K562 (cell line): ENCODE results near the gene COL13A1. TPM values are rescaled to one million over a fixed set of nuclear protein-coding genes. Genes with fewer than 3 reads are reported as not detected.

Experiments used
- ATAC-seq: fragments of 200-7000 bp; cut with Tn5 transposase; 3 replicates; pipeline ENCODE4 v1.9.1; 2020; ENCODE audit warnings: moderate library complexity
- BruUV-seq: library from RNA; stranded (reverse); fragments of 400-500 nt; replicated peaks from 2 replicates; lab custom pipeline; 2021; lab: Mats Ljungman, UMichigan
- CTCF ChIA-PET: fragments of 300-600 bp; formaldehyde crosslinking; extraction: SDS; loops from one replicate; lab custom pipeline; 2021; ENCODE audit warnings: low intra/inter-chr PET ratio; lab: Yijun Ruan, JAX
- POLR2A ChIA-PET: fragments of 300-600, 350-650 bp; sonication (Branson Sonifier 250); formaldehyde crosslinking; extraction: SDS; loops from one replicate; lab custom pipeline; 2021; ENCODE audit warnings: antibody characterized with exemption, inconsistent platforms; lab: Yijun Ruan, JAX
- DNase-seq, 4 experiments: peaks; one replicate each; pipeline versions ENCODE4 v3.0.0 to v3.0.0-alpha.2; 2011 to 2018; ENCODE audit warnings: low spot score in 3 of 4, mixed read lengths in 3 of 4; ENCODE audit errors: extremely low read depth in 1 of 4
- FAIRE-seq: peaks from 2 replicates; lab custom pipeline; 2011; peaks lifted over from hg19 to GRCh38; lab: Jason Lieb, UNC
- H2AFZ ChIP-seq: 2 replicates; pipeline ENCODE4 v1.6.0; 2011; ENCODE audit warnings: low read depth, low read length, control low read depth, inconsistent platforms
- H3K27ac ChIP-seq: fragments of 200-600 bp; 3 replicates; pipeline ENCODE4 v1.8.0; 2011; ENCODE audit warnings: low read depth, mild to moderate bottlenecking, control low read depth, inconsistent platforms, low read length, moderate library complexity, mixed read lengths; ENCODE audit errors: extremely low read depth
- H3K27me3 ChIP-seq, 2 experiments: fragments of 300-600 bp in 1 of 2; 2 replicates in 1 of 2; 3 replicates in 1 of 2; pipeline versions ENCODE4 v1.6.0 to v1.8.0; 2011; ENCODE audit warnings: inconsistent platforms in 2 of 2, low read length in 2 of 2, mild to moderate bottlenecking in 1 of 2, mixed read lengths in 1 of 2, moderate library complexity in 1 of 2; ENCODE audit not compliant: control insufficient read depth in 2 of 2, insufficient read depth in 2 of 2
- H3K36me3 ChIP-seq: fragments of 300-600 bp; 3 replicates; pipeline ENCODE4 v1.8.0; 2011; ENCODE audit warnings: mild to moderate bottlenecking, low read length, inconsistent platforms; ENCODE audit not compliant: control insufficient read depth, insufficient read depth
- H3K4me1 ChIP-seq, 2 experiments: fragments of 200-600 bp in 1 of 2; replicated peaks in 1 of 2; 2 replicates in 1 of 2; 3 replicates in 1 of 2; pipeline versions ENCODE4 v1.5.1 to v1.8.0; 2011; ENCODE audit warnings: inconsistent platforms in 2 of 2, low read length in 2 of 2, mild to moderate bottlenecking in 1 of 2, mixed read lengths in 1 of 2, moderate library complexity in 1 of 2; ENCODE audit not compliant: control insufficient read depth in 2 of 2, insufficient read depth in 2 of 2
- H3K4me2 ChIP-seq: 2 replicates; pipeline ENCODE4 v1.6.1; 2011; ENCODE audit warnings: low read length, control low read depth, inconsistent platforms, mixed read lengths; ENCODE audit not compliant: insufficient read depth
- H3K4me3 ChIP-seq: fragments of 200-600 bp; sonication (generic), shearing (Covaris generic); 2 replicates; pipeline ENCODE4 v1.5.1; 2016; ENCODE audit warnings: control low read depth, inconsistent platforms
- H3K79me2 ChIP-seq: fragments of 200-600 bp; 3 replicates; pipeline ENCODE4 v1.8.0; 2011; ENCODE audit warnings: low read length, inconsistent platforms; ENCODE audit not compliant: control insufficient read depth, insufficient read depth
- H3K9ac ChIP-seq, 2 experiments: 2 replicates each; pipeline versions ENCODE4 v1.6.0 to v1.6.1; 2011; ENCODE audit warnings: low read depth in 2 of 2, low read length in 2 of 2, control low read depth in 1 of 2, inconsistent platforms in 1 of 2, mild to moderate bottlenecking in 1 of 2, mixed read lengths in 1 of 2; ENCODE audit not compliant: insufficient read depth in 1 of 2
- H3K9me1 ChIP-seq: one replicate; pipeline ENCODE4 v1.6.0; 2011; ENCODE audit warnings: inconsistent platforms, mild to moderate bottlenecking, low read length, moderate library complexity; ENCODE audit not compliant: control insufficient read depth, insufficient read depth
- H3K9me3 ChIP-seq: replicated peaks from 2 replicates; pipeline ENCODE4 v1.5.1; 2011; ENCODE audit warnings: low read depth, low read length, inconsistent platforms; ENCODE audit not compliant: control insufficient read depth, insufficient read depth
- H4K20me1 ChIP-seq: replicated peaks from 2 replicates; pipeline ENCODE4 v1.6.1; 2011; ENCODE audit warnings: low read length, inconsistent platforms, mixed read lengths; ENCODE audit not compliant: control insufficient read depth, insufficient read depth
- BMI1 ChIP-seq: fragments of 150-350 bp; IDR thresholded peaks from 2 replicates; pipeline ENCODE4 v1.6.1; 2014; ENCODE audit warnings: low read length
- HLTF ChIP-seq: fragments of 450-650 bp; IDR thresholded peaks from 2 replicates; pipeline ENCODE4 v1.6.1; 2016
- ILK ChIP-seq: fragments of 450-650 bp; IDR thresholded peaks from 2 replicates; pipeline ENCODE4 v1.6.1; 2016; ENCODE audit warnings: missing genetic modification characterization, low read depth, mild to moderate bottlenecking, missing compliant biosample characterization, moderate library complexity, borderline replicate concordance
- NFE2 ChIP-seq: IDR thresholded peaks from 2 replicates; pipeline ENCODE4 v1.6.1; 2014; ENCODE audit warnings: antibody characterized with exemption, low read depth
- POLR3G ChIP-seq: IDR thresholded peaks from 2 replicates; pipeline ENCODE4 v1.6.1; 2011; ENCODE audit not compliant: insufficient read length, insufficient replicate concordance; ENCODE audit errors: extremely low read depth
- PTTG1 ChIP-seq: fragments of 450-650 bp; IDR thresholded peaks from 2 replicates; pipeline ENCODE4 v1.6.1; 2016; ENCODE audit warnings: low read depth, mild to moderate bottlenecking, missing genetic modification characterization, missing compliant biosample characterization
- SRSF9 ChIP-seq: fragments of 200-400 bp; formaldehyde crosslinking; IDR thresholded peaks from 2 replicates; pipeline ENCODE4 v1.6.1; 2017; ENCODE audit warnings: low read depth, low read length, borderline replicate concordance
- XRCC5 ChIP-seq: fragments of 200-400 bp; formaldehyde crosslinking; IDR thresholded peaks from 2 replicates; pipeline ENCODE4 v1.6.1; 2017; ENCODE audit warnings: low read depth, mild to moderate bottlenecking, low read length
- ZFP36 ChIP-seq: fragments of 150-350 bp; IDR thresholded peaks from 2 replicates; pipeline ENCODE4 v1.6.1; 2018; ENCODE audit warnings: low read length, low read depth; ENCODE audit not compliant: partially characterized antibody
- ZNF551 ChIP-seq: fragments of 250-450 bp; sonication (Bioruptor Pico); IDR thresholded peaks from 2 replicates; pipeline ENCODE4 v1.5.0; 2021; ENCODE audit warnings: mild to moderate bottlenecking, moderate library complexity
- ZNF644 ChIP-seq: fragments of 200-800 bp; sonication (Bioruptor generic); IDR thresholded peaks from 2 replicates; pipeline ENCODE4 v1.6.1; 2016; ENCODE audit warnings: low read depth, missing genetic modification characterization, missing compliant biosample characterization
- WGBS: fragments of 100-300 bp; shearing (Covaris generic); methylation state at CpG from one replicate; pipeline ENCODE4 v1.1.6; 2016; ENCODE audit warnings: low coverage, mixed read lengths; ENCODE audit not compliant: insufficient coverage; ENCODE audit errors: missing lambda C conversion rate; 5-methylcytosine and 5-hydroxymethylcytosine counted together
- in situ Hi-C: fragments of 300-500 bp; cut with MboI; formaldehyde crosslinking; loops from 4 replicates; pipeline ENCODE4 v1.15.0; 2018; ENCODE audit warnings: inconsistent platforms, mixed read lengths
- intact Hi-C: fragments of 100-400 bp; cut with micrococcal nuclease; formaldehyde crosslinking; loops from 2 replicates; pipeline ENCODE4 v1.14.2; 2022
- polyA plus RNA-seq, 8 experiments: library from polyadenylated mRNA; depleted of rRNA in 4 of 8; stranded (reverse) in 5 of 8; unstranded in 3 of 8; fragments of >200 nt; fragmentation: Nextera tagmentation in 2 of 8; fragmentation: Illumina TruSeq in 1 of 8; extraction: Ambion mirVana in 2 of 8; extraction: Trizol in 1 of 8; gene quantifications; 2 replicates each; pipeline versions ENCODE4 v1.2.1 to v1.2.3, GENCODE V29; 2011 to 2014; ENCODE audit warnings: inconsistent platforms in 1 of 8, missing spikeins in 1 of 8
- total RNA-seq, 7 experiments: library from RNA; depleted of rRNA in 6 of 7; stranded (reverse); fragments of >200 nt in 6 of 7; fragmentation: Illumina TruSeq in 2 of 7; extraction: Trizol in 2 of 7; gene quantifications; 2 replicates each; pipeline versions ENCODE4 v1.2.1 to v1.2.3, GENCODE V29; 2011 to 2021; ENCODE audit warnings: low replicate concordance in 1 of 7
- TF ChIP-seq, protein P1 (sequence below), 2 experiments: fragments of 200-800 bp in 1 of 2; sonication (Bioruptor generic) in 1 of 2; sonication (generic) in 1 of 2; formaldehyde crosslinking in 1 of 2; IDR thresholded peaks in 1 of 2; conservative IDR thresholded peaks in 1 of 2; 2 replicates each; pipeline versions ENCODE4 v1.5.0 to v1.6.1; 2016 to 2020; ENCODE audit warnings: missing compliant biosample characterization in 1 of 2, missing genetic modification characterization in 1 of 2, missing genetic modification reagents in 1 of 2
- TF ChIP-seq, protein P2 (sequence below), 2 experiments: fragments of 150-350 bp in 1 of 2; IDR thresholded peaks; 2 replicates each; pipeline ENCODE4 v1.6.1; 2012 to 2016; ENCODE audit warnings: low read depth in 2 of 2, low read length in 2 of 2, mild to moderate bottlenecking in 1 of 2, moderate library complexity in 1 of 2

Gene COL13A1
- total and polyA plus RNA-seq, 9 of the 15 experiments (the other 6 are each of a cell fraction or from before 2014, with no cell fraction given), result not detected

DNA sequence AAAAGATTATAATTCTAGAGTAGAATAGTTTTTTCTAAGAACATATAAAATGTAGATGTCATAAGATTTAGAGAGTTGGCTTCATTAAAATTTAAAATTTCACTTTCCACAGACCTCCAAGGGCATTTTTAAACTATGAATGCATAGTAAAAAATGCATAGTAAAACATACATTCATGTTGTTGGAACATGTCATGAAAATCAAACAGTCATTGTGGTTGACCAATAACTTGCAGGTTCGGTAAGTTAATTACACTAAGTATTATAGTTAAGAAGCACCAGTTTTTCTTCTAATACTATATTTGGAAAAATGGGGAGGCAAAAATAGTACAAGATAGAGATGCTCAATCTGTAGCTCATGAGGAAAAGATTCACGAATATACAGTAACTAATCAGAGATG is 189.4 kb downstream of the COL13A1 start:
- ChIA-PET CTCF (no interaction called here), POLR2A (no interaction called here)
- intact Hi-C loops, result no loop called here
- no peak overlapping the region for H3K9ac ChIP-seq
- no peaks in the 10 kb centered on the region for H3K36me3 ChIP-seq
- no peaks in the 10 kb centered on the region for H4K20me1 ChIP-seq
- H3K27me3 ChIP-seq, result no peaks in the 10 kb centered on the region; a peak in 1 of 5 replicates
- no peak overlapping the region for H2AFZ ChIP-seq
- no peaks in the 10 kb centered on the region for H3K9me1 ChIP-seq
- DNase-seq (no peak), ATAC-seq (no peak), FAIRE-seq (no peak)
- in situ Hi-C loops, result no loop called here
- 3% methylated on average over 2 of the region's 2 CpGs for WGBS
- H3K4me2 ChIP-seq, result no peak overlapping the region
- H3K27ac ChIP-seq, result no peak overlapping the region
- H3K79me2 ChIP-seq, result no peaks in the 10 kb centered on the region
- BruUV-seq, result no TSS peak
- H3K4me3 ChIP-seq, result no peak overlapping the region
- H3K4me1 ChIP-seq, result no peaks in the 10 kb centered on the region
- H3K9me3 ChIP-seq, result no peaks in the 10 kb centered on the region
- no peak for TF ChIP-seq ZNF644 (tag)
- no peak for TF ChIP-seq POLR3G
- TF ChIP-seq PTTG1 (tag), result no peak
- TF ChIP-seq, protein P1, sequence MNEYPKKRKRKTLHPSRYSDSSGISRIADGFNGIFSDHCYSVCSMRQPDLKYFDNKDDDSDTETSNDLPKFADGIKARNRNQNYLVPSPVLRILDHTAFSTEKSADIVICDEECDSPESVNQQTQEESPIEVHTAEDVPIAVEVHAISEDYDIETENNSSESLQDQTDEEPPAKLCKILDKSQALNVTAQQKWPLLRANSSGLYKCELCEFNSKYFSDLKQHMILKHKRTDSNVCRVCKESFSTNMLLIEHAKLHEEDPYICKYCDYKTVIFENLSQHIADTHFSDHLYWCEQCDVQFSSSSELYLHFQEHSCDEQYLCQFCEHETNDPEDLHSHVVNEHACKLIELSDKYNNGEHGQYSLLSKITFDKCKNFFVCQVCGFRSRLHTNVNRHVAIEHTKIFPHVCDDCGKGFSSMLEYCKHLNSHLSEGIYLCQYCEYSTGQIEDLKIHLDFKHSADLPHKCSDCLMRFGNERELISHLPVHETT (CRISPR knock-in tag; conservative IDR thresholded peaks at IDR 0.05 in 1 of 2, IDR thresholded peaks at IDR 0.05 in 1 of 2), result no peak
- TF ChIP-seq XRCC5, result no peak
- no peak for TF ChIP-seq HLTF
- no peak for TF ChIP-seq ZNF551
- no peak for TF ChIP-seq SRSF9
- no peak for TF ChIP-seq ILK (tag)
- TF ChIP-seq NFE2, result no peak
- TF ChIP-seq, protein P2, sequence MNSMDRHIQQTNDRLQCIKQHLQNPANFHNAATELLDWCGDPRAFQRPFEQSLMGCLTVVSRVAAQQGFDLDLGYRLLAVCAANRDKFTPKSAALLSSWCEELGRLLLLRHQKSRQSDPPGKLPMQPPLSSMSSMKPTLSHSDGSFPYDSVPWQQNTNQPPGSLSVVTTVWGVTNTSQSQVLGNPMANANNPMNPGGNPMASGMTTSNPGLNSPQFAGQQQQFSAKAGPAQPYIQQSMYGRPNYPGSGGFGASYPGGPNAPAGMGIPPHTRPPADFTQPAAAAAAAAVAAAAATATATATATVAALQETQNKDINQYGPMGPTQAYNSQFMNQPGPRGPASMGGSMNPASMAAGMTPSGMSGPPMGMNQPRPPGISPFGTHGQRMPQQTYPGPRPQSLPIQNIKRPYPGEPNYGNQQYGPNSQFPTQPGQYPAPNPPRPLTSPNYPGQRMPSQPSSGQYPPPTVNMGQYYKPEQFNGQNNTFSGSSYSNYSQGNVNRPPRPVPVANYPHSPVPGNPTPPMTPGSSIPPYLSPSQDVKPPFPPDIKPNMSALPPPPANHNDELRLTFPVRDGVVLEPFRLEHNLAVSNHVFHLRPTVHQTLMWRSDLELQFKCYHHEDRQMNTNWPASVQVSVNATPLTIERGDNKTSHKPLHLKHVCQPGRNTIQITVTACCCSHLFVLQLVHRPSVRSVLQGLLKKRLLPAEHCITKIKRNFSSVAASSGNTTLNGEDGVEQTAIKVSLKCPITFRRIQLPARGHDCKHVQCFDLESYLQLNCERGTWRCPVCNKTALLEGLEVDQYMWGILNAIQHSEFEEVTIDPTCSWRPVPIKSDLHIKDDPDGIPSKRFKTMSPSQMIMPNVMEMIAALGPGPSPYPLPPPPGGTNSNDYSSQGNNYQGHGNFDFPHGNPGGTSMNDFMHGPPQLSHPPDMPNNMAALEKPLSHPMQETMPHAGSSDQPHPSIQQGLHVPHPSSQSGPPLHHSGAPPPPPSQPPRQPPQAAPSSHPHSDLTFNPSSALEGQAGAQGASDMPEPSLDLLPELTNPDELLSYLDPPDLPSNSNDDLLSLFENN (IDR thresholded peaks at IDR 0.05; ENCODE audit: low read depth in 2 of 2, low read length in 2 of 2), result no peak
- no peak for TF ChIP-seq BMI1
- no peak for TF ChIP-seq ZFP36
